Activated CD4-positive, alpha-beta T cell treated with anti-CD3 and anti-CD28 coated beads, Interleukin-2, Interleukin-4, amounts not matched to agents 100 ng/mL and 50 ng/mL, durations not matched to agents 16 hours and 8 hours (primary cell): Measurements from ENCODE around the gene GPSM1.

Source experiments
- DNase-seq: peaks from one replicate; pipeline ENCODE4 v3.0.0-alpha.2; 2020; ENCODE audit warnings: low spot score

Gene GPSM1

GRCh38 chr9:136331556-136332481 lies 4.5 kb downstream of the GPSM1 start:
- no peak for DNase-seq

- no peak for DNase-seq
Measured at GRCh38 chr9:136332482-136332983, 5.2 kb downstream of the GPSM1 start.

- no peak for DNase-seq
Measured at GRCh38 chr9:136333045-136333444, 5.7 kb downstream of the GPSM1 start.

- no peak for DNase-seq
Measured at GRCh38 chr9:136333486-136333885, 6.1 kb downstream of the GPSM1 start.

GRCh38 chr9:136334541-136334940 lies 7.2 kb downstream of the GPSM1 start:
- no peak for DNase-seq

GRCh38 chr9:136335296-136336155 lies 8.2 kb downstream of the GPSM1 start:
- DNase-seq, result no peak

- DNase-seq, result no peak
Measured at GRCh38 chr9:136336156-136336870, 9.0 kb downstream of the GPSM1 start.

GRCh38 chr9:136336881-136337280 lies 9.5 kb downstream of the GPSM1 start:
- DNase-seq, result no peak

- no peak for DNase-seq
Measured at GRCh38 chr9:136337416-136338395, 10.4 kb downstream of the GPSM1 start.

- no peak for DNase-seq
Measured at GRCh38 chr9:136338511-136338910, 11.2 kb downstream of the GPSM1 start.

- DNase-seq, result peak; percentile 33
Measured at GRCh38 chr9:136339173-136339957, 12.0 kb downstream of the GPSM1 start.

- no peak for DNase-seq
Measured at GRCh38 chr9:136339958-136340310, 12.6 kb downstream of the GPSM1 start.

GRCh38 chr9:136340356-136341041 lies 13.2 kb downstream of the GPSM1 start:
- no peak for DNase-seq

GRCh38 chr9:136341042-136341655 lies 13.8 kb downstream of the GPSM1 start:
- DNase-seq, result no peak

- DNase-seq, result no peak
Measured at GRCh38 chr9:136341769-136342168, 14.4 kb downstream of the GPSM1 start.

- peak; percentile 67 for DNase-seq
Measured at GRCh38 chr9:136342181-136343120, 15.1 kb downstream of the GPSM1 start.

GRCh38 chr9:136343121-136343883 lies 16.0 kb downstream of the GPSM1 start:
- DNase-seq, result no peak
